Measurements from ENCODE around the gene BCKDK.

The BCKDK gene

DNA sequence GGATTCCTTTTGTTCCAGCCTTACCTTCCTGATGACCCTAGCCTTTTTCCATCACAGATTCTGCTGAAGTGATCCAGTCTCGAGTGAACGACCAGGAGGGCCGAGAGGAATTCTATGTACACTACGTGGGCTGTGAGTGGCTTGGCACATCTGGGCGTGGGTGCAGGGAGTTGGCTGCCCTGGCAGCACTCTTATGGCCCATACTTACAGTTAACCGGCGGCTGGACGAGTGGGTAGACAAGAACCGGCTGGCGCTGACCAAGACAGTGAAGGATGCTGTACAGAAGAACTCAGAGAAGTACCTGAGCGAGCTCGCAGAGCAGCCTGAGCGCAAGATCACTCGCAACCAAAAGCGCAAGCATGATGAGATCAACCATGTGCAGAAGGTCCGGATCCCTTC, 11.9 kb downstream of the BCKDK start:
- H3K9me2 ChIP-seq (replicated peaks; ENCODE audit: control insufficient read depth, low read length): no peaks in the 10 kb centered on the region
- no peaks in the 10 kb centered on the region for H3K27me3 ChIP-seq (ENCODE audit: control insufficient read depth, low read length)
- H4K20me1 ChIP-seq (ENCODE audit: control insufficient read depth, insufficient read depth, low read depth, low read length): peaks cover 9% of the 10 kb centered on the region; the same call in 1 of the 2 replicates
- peaks cover 14% of the 10 kb centered on the region for H3K4me1 ChIP-seq (ENCODE audit: control insufficient read depth, low read length)
- no peaks in the 10 kb centered on the region for H3K9me3 ChIP-seq (ENCODE audit: control insufficient read depth, insufficient read depth, low read length)
- H3K4me2 ChIP-seq (ENCODE audit: low read length): no peak overlapping the region
- H3K36me3 ChIP-seq (ENCODE audit: control insufficient read depth, low read length): peaks cover 44% of the 10 kb centered on the region
- peaks cover 42% of the 10 kb centered on the region for H3K79me2 ChIP-seq (ENCODE audit: control insufficient read depth, low read length)
- no peaks in the 10 kb centered on the region for H3F3A ChIP-seq (ENCODE audit: control insufficient read depth, insufficient read depth)
- TF ChIP-seq, protein P1, sequence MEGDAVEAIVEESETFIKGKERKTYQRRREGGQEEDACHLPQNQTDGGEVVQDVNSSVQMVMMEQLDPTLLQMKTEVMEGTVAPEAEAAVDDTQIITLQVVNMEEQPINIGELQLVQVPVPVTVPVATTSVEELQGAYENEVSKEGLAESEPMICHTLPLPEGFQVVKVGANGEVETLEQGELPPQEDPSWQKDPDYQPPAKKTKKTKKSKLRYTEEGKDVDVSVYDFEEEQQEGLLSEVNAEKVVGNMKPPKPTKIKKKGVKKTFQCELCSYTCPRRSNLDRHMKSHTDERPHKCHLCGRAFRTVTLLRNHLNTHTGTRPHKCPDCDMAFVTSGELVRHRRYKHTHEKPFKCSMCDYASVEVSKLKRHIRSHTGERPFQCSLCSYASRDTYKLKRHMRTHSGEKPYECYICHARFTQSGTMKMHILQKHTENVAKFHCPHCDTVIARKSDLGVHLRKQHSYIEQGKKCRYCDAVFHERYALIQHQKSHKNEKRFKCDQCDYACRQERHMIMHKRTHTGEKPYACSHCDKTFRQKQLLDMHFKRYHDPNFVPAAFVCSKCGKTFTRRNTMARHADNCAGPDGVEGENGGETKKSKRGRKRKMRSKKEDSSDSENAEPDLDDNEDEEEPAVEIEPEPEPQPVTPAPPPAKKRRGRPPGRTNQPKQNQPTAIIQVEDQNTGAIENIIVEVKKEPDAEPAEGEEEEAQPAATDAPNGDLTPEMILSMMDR (IDR thresholded peaks at IDR 0.05; ENCODE audit: low read depth, low read length, poor library complexity, severe bottlenecking): no peak
- TF ChIP-seq EZH2phosphoT487 (IDR thresholded peaks at IDR 0.05; ENCODE audit: borderline replicate concordance, low read length): no peak
- H3K4me3 ChIP-seq (ENCODE audit: low read length): no peak overlapping the region
- H3K27ac ChIP-seq (ENCODE audit: low read depth, low read length): no peak overlapping the region

DNA sequence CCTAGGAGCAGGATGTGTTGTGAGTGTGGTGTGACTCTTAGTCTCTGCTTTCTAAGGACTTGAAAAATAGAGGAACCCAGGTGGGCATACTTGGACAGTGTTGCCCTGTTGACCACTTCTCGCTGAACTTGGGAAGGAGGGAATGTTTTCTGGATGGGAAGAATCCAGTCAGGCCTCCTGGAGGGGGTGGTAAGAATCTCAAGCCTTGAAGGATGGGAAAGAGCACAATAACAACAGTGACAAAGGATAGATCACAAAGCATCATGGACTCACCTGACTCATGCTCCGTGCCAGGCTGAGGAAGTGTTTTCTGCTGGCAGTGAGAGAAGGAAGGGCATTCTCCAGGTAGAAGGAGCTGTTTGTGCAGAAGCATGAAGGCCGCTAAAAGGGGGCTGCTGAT, 17.7 kb downstream of the BCKDK start:
- Histone ChIP-seq H3K9me2 (replicated peaks; ENCODE audit: control insufficient read depth, low read length) (no peaks in the 10 kb centered on the region), H3K79me2 (ENCODE audit: control insufficient read depth, low read length) (no peaks in the 10 kb centered on the region), H3K27me3 (ENCODE audit: control insufficient read depth, low read length) (no peaks in the 10 kb centered on the region), H3K4me1 (ENCODE audit: control insufficient read depth, low read length) (no peaks in the 10 kb centered on the region), H3K4me2 (ENCODE audit: low read length) (no peak overlapping the region), H3F3A (ENCODE audit: control insufficient read depth, insufficient read depth) (no peaks in the 10 kb centered on the region), H3K27ac (ENCODE audit: low read depth, low read length) (no peak overlapping the region), H3K36me3 (ENCODE audit: control insufficient read depth, low read length) (peaks cover 31% of the 10 kb centered on the region), H3K4me3 (ENCODE audit: low read length) (no peak overlapping the region), H4K20me1 (ENCODE audit: control insufficient read depth, insufficient read depth, low read depth, low read length) (no peaks in the 10 kb centered on the region), H3K9me3 (ENCODE audit: control insufficient read depth, insufficient read depth, low read length) (no peaks in the 10 kb centered on the region)
- TF ChIP-seq, protein P1 (IDR thresholded peaks at IDR 0.05; ENCODE audit: low read depth, low read length, poor library complexity, severe bottlenecking): no peak
- no peak for TF ChIP-seq EZH2phosphoT487 (IDR thresholded peaks at IDR 0.05; ENCODE audit: borderline replicate concordance, low read length)

DNA sequence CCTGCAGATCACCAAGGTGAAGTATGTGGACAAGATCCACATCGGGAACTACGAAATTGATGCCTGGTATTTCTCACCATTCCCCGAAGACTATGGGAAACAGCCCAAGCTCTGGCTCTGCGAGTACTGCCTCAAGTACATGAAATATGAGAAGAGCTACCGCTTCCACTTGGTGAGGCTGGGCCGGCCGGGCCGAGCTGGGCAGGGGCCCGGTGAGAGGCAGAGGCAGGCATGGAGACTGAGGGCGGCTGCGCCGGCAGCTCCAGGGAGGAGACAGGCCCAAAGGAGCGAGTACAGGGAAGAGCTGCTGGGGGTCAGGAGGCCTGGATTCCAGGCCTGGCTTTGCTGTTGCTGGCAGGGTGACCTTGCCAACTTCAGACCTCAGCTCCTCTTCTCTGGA, 19.0 kb downstream of the BCKDK start:
- Histone ChIP-seq H3K9me2 (replicated peaks; ENCODE audit: control insufficient read depth, low read length) (no peaks in the 10 kb centered on the region), H3K79me2 (ENCODE audit: control insufficient read depth, low read length) (no peaks in the 10 kb centered on the region), H3F3A (ENCODE audit: control insufficient read depth, insufficient read depth) (no peaks in the 10 kb centered on the region), H4K20me1 (ENCODE audit: control insufficient read depth, insufficient read depth, low read depth, low read length) (no peaks in the 10 kb centered on the region), H3K9me3 (ENCODE audit: control insufficient read depth, insufficient read depth, low read length) (no peaks in the 10 kb centered on the region), H3K4me2 (ENCODE audit: low read length) (no peak overlapping the region), H3K4me3 (ENCODE audit: low read length) (no peak overlapping the region), H3K4me1 (ENCODE audit: control insufficient read depth, low read length) (no peaks in the 10 kb centered on the region), H3K27ac (ENCODE audit: low read depth, low read length) (no peak overlapping the region), H3K36me3 (ENCODE audit: control insufficient read depth, low read length) (peaks cover 29% of the 10 kb centered on the region), H3K27me3 (ENCODE audit: control insufficient read depth, low read length) (no peaks in the 10 kb centered on the region)
- TF ChIP-seq, protein P1 (IDR thresholded peaks at IDR 0.05; ENCODE audit: low read depth, low read length, poor library complexity, severe bottlenecking): no peak
- no peak for TF ChIP-seq EZH2phosphoT487 (IDR thresholded peaks at IDR 0.05; ENCODE audit: borderline replicate concordance, low read length)
